Mesodermal cell (in vitro differentiated cells): ENCODE results near the gene HDAC4.
"Not testable (repeated sequence)": the region's sequence is repeated elsewhere in the genome, so short reads cannot be mapped to it uniquely, and the experiment has no call there.

Source experiments
- H3K27ac ChIP-seq: 2 replicates; pipeline ENCODE4 v1.7.0; 2013; ENCODE audit warnings: mild to moderate bottlenecking, low read depth, low read length, moderate library complexity; ENCODE audit not compliant: severe bottlenecking
- H3K36me3 ChIP-seq: 2 replicates; pipeline ENCODE4 v1.7.1; 2013; ENCODE audit warnings: mild to moderate bottlenecking, low read length, moderate library complexity; ENCODE audit not compliant: control insufficient read depth, insufficient read depth
- H3K4me1 ChIP-seq: one replicate; pipeline ENCODE4 v1.7.1; 2013; ENCODE audit warnings: mild to moderate bottlenecking, low read length; ENCODE audit not compliant: insufficient read depth, control insufficient read depth, poor library complexity, severe bottlenecking
- H3K4me3 ChIP-seq: 2 replicates; pipeline ENCODE4 v1.7.0; 2013; ENCODE audit warnings: low read length, control low read depth, mild to moderate bottlenecking; ENCODE audit not compliant: insufficient read depth, poor library complexity, severe bottlenecking; ENCODE audit errors: extremely low read depth
- H3K9me3 ChIP-seq: 2 replicates; pipeline ENCODE4 v1.7.1; 2013; ENCODE audit warnings: mild to moderate bottlenecking, low read length, moderate library complexity; ENCODE audit not compliant: control insufficient read depth
- WGBS, 2 experiments: methylation state at CpG; one replicate each; pipeline ENCODE4 v1.1.5; 2013; ENCODE audit warnings: missing lambda C conversion rate in 2 of 2; ENCODE audit not compliant: insufficient coverage in 2 of 2; 5-methylcytosine and 5-hydroxymethylcytosine counted together

The HDAC4 gene

DNA sequence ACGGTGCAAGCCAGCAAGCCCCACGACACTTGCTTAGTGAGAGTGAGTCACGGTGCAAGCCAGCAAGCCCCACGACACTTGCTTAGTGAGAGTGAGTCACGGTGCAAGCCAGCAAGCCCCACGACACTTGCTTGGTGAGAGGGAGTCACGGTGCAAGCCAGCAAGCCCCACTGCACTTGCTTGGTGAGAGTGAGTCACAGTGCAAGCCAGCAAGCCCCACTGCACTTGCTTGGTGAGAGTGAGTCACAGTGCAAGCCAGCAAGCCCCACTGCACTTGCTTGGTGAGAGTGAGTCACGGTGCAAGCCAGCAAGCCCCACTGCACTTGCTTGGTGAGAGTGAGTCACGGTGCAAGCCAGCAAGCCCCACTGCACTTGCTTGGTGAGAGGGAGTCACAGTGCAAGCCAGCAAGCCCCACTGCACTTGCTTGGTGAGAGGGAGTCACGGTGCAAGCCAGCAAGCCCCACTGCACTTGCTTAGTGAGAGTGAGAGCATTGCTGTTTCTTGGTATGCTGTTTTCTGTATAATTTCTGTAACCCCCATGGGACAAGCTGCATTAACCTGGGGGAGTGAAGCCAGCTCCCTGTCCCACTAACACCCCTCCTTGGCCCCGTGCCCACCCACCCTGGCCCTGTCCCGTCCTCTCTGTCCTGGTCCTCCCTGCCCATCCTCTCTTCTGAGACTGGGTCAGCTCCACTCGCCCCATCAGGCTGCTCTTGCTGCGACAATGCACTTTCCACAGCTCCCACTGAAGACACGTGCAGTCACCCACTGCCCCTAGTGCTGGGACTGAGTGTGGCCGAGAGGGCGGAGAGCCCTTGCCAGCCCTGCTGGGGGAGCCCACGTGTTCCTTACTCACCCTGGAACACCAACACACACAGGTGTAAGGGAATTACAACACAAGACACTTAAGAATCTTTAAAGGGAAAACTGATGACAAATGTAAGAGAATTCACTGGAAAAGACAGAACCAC lies 331.2 kb downstream of the HDAC4 start:
- 60% methylated on average over 3 to 4 of the region's 18 CpGs for WGBS, 2 experiments
- H3K9me3 ChIP-seq, H3K4me1 ChIP-seq, H3K36me3 ChIP-seq, H3K4me3 ChIP-seq, H3K27ac ChIP-seq: not testable (repeated sequence)

DNA sequence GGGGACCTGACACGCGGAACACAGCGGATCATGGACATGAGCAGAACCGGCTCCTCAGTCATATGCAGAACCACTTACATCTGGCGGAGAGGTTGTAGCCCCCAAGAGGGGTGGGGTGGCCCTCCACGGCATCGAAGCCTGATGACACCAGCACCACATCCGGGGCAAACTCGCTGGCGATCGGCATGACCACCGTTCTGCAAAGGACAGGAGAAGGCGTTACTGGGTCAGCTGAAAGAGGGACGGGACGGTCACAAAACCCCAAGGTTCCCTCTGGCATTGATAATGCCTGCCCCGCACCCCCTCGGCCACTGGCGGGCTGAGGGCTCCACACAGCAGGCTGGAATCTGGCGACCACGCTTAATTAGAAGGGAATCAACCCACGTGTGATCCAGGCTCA lies 332.4 kb downstream of the HDAC4 start:
- Histone ChIP-seq H3K4me1 (no peaks in the 10 kb centered on the region), H3K27ac (no peak overlapping the region), H3K4me3 (no peak overlapping the region), H3K9me3 (no peaks in the 10 kb centered on the region), H3K36me3 (peaks cover 6% of the 10 kb centered on the region)
- 95% methylated on average over 19 to 21 of the region's 21 CpGs for WGBS, 2 experiments

DNA sequence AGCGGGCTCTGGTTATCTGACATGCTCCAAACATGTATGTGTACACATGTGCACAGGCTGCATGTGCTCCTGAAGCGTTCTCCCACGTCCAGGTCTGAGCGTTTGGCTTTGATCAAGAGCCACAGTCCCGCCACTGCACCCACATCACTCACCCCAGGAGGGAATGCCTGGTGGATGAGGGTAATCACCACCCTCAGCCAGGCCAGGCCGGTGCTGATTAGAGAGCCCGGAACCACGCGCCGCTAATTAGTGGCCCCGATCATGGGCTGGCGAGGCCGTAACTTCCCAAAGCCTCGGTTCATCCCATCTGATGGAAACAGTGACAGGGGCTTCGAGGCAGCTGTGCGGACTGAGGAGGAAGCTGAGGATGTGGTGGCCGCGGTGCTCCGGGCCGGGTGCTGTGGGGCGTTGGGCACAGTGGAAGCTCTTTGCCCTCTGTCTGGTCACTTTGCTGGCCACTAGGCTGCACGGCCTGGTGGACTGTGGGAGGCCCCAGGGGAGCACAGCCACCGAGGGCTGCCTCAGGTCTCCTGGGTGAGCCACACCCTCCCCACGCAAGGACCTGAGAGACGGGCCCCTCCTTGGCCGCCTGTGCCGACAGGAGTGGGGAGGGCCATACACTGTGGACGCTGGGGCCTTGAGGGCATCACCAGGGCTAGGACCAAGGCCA lies 333.5 kb downstream of the HDAC4 start:
- H3K36me3 ChIP-seq = peaks cover 6% of the 10 kb centered on the region
- no peaks in the 10 kb centered on the region for H3K4me1 ChIP-seq
- no peak overlapping the region for H3K27ac ChIP-seq
- 94 to 96% methylated on average over 20 to 24 of the region's 28 CpGs for WGBS, 2 experiments
- H3K4me3 ChIP-seq = no peak overlapping the region
- no peaks in the 10 kb centered on the region for H3K9me3 ChIP-seq

DNA sequence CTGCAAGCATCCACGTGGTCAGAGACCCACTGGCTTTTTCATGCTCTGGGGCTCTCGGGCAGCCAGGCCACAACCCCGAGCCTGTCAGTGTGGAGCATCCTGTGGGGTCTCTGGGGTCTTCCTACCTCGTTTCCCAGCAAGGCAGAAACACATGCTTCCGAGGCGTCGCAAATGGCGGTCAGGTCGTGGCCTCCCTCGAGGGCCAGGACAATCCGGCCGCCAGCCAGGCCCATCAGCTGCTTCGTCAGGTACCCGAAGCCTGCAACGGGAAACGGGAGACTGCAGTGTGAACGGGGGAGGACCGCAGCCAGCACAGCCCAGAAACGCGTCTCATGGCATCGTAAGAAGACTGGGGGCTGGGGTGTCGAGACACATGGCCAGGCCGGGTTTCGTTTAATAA lies 334.2 kb downstream of the HDAC4 start:
- H3K9me3 ChIP-seq = no peaks in the 10 kb centered on the region
- WGBS, 2 experiments = 94 to 95% methylated on average over 24 of the region's 24 CpGs

DNA sequence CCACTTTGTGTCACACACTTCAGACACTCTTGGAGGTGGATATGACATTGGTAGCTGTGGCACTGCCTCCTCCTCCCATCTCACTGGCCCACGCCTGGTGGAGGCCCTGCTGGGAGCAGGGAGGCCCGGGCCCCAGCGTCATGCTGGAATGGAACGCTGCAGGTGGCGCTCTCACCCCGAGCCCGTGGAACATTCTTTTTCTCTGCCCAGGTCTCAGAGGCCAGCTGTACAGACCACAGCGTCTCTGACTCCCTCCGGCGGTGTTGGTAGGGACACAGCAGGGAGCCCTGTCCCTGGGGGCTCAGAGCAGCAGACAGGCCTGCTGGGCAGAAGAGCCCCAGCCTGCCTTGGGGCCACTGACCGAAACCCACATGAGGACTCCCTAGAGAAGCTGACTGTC lies 334.9 kb downstream of the HDAC4 start:
- Histone ChIP-seq H3K36me3 (peaks cover 6% of the 10 kb centered on the region), H3K9me3 (no peaks in the 10 kb centered on the region), H3K27ac (no peak overlapping the region), H3K4me3 (no peak overlapping the region), H3K4me1 (no peaks in the 10 kb centered on the region)
- WGBS, 2 experiments = 88 to 95% methylated on average over 10 to 11 of the region's 11 CpGs

More for the DNA sequence above, 334.2 kb downstream of the HDAC4 start:
- peaks cover 6% of the 10 kb centered on the region for H3K36me3 ChIP-seq
- no peak overlapping the region for H3K27ac ChIP-seq
- no peaks in the 10 kb centered on the region for H3K4me1 ChIP-seq
- no peak overlapping the region for H3K4me3 ChIP-seq

DNA sequence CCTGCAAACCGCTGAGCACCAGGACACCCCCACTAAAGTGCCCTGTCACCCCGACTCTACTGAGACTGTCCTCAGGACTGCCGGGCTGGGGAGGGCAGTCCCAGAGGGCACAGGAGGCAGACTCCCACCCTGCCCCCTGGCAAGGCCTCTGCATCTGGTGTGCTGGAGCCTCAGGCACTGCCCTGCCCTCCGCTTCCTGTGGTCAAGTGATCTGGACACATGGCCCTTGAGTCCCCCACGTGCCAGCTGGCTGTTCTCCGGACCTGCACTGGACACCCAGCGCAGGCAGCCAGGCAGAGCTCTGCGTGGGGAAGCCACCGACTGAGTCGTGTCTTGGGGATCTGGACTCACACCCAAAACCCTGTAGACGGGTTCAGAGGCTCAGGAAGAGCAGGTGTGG lies 335.3 kb downstream of the HDAC4 start:
- 95 to 99% methylated on average over 10 of the region's 11 CpGs for WGBS, 2 experiments

DNA sequence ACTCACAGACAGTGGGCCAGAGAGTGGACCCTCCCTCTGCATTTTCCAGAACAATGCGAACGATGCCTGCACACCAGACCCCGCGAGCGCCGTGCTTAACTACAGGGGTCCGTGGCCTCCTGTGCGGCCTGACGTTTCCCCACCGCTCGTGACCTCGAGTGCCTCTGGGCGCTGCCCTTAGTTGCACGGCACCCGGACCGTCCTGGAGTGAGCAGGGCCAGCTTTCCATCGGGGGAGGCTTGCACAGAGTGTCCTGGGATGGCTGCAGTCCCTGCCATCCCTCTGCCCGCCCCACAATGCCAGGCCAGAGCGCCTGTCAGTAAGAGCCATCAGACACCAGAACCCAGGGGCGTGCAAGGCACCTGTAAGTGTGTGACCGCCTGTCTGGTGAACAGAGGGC lies 335.9 kb downstream of the HDAC4 start:
- WGBS, 2 experiments = 89 to 91% methylated on average over 14 to 21 of the region's 21 CpGs

More for the DNA sequence above, 335.3 kb downstream of the HDAC4 start:
- H3K36me3 ChIP-seq = peaks cover 6% of the 10 kb centered on the region
- H3K27ac ChIP-seq = no peak overlapping the region
- H3K4me1 ChIP-seq = no peaks in the 10 kb centered on the region
- no peak overlapping the region for H3K4me3 ChIP-seq
- H3K9me3 ChIP-seq = no peaks in the 10 kb centered on the region

DNA sequence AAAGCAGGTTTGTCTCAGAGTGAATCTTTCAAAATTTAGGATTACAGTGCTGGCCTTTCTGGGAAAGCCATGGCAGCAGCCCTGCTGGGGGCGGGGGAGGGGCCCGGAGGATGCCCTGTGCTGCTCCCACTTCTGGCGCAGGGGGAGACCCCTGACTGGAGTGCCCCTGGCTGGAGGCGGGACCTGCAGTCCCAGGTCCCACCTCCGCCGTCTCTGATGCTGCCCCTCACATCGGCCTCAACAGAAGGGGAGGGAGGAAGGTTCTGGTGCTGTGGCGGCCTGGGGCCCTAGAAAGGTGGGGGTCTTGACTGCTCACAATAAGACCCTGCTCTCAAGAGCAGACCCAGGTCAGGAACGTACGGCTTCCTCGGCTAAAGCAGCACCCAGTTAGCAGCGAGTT lies 336.6 kb downstream of the HDAC4 start:
- no peak overlapping the region for H3K4me3 ChIP-seq
- WGBS, 2 experiments = 90 to 95% methylated on average over 8 to 11 of the region's 12 CpGs
- no peaks in the 10 kb centered on the region for H3K9me3 ChIP-seq
- peaks cover 6% of the 10 kb centered on the region for H3K36me3 ChIP-seq
- no peak overlapping the region for H3K27ac ChIP-seq
- no peaks in the 10 kb centered on the region for H3K4me1 ChIP-seq

More for the DNA sequence above, 335.9 kb downstream of the HDAC4 start:
- Histone ChIP-seq H3K4me3 (no peak overlapping the region), H3K27ac (no peak overlapping the region), H3K4me1 (no peaks in the 10 kb centered on the region), H3K9me3 (no peaks in the 10 kb centered on the region), H3K36me3 (peaks cover 6% of the 10 kb centered on the region)

DNA sequence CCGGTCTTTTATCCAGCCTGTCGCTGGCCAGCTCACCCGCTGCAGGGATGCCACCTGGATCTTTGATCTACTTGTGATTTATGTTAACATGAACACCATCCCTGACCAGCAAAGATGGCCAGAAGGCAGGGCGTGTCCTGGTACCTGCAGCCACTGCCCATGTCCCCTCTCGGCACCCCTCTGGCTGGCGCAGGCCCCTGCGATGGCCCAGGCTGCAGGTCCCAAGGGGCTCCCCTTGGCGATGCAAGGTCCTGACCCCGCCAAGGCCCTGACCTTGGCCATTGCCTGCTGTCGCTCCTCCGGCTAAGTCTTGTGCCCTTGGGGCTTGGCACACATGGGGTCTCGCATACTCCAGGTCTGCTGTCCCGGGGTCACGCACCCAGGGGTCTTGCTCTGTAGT lies 338.1 kb downstream of the HDAC4 start:
- Histone ChIP-seq H3K4me3 (no peak overlapping the region), H3K27ac (no peak overlapping the region), H3K9me3 (peaks cover under 1% of the 10 kb centered on the region), H3K4me1 (no peaks in the 10 kb centered on the region), H3K36me3 (peaks cover 10% of the 10 kb centered on the region)
- WGBS, 2 experiments = 90 to 93% methylated on average over 9 to 13 of the region's 14 CpGs

DNA sequence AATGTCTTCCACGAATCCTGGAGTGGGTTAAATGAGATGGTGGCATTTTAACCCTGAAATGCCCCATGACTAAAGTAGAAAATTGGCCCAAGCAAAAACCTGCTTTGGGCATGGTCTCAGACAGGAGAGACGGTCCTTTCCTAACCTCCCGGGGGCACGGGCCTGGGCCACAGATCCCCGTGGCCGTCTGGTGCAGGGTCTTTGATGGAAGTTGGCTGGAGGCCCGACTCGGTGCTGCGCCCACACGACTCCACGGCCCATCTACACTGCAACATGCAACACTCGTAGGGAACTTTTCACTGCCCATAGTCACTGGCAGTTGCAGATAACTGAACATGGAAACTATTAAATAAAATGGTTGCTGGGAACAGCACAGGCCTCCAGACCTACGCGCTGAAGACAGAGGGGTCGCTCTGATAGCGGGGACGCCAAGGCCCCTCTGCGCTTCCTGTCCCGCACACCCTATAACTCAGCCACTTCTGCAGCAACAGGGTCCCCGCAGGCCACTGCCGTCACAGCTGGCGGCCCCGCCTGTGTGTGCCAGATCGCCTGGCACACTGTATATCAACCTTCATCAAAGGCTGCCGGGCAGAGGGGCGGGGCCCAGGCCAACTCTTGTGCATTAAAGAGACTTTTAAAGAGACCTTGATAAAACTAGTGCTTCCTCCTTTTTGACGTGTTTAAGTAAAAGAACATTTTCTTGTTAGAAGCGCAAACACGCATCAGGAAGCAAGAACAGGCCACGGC lies 338.8 kb downstream of the HDAC4 start:
- Histone ChIP-seq H3K4me1 (no peaks in the 10 kb centered on the region), H3K9me3 (peaks cover 6% of the 10 kb centered on the region), H3K27ac (no peak overlapping the region), H3K4me3 (no peak overlapping the region), H3K36me3 (peaks cover 13% of the 10 kb centered on the region)
- WGBS, 2 experiments = 93 to 95% methylated on average over 23 to 25 of the region's 30 CpGs
